HCT116 (cell line): ENCODE data around the gene EFR3B.
"Not testable (repeated sequence)": the region's sequence is repeated elsewhere in the genome, so short reads cannot be mapped to it uniquely, and the experiment has no call there.

Experiments used
- CEBPB ChIP-seq: IDR thresholded peaks from 2 replicates; pipeline ENCODE4 v1.6.1; 2012; ENCODE audit warnings: low read depth
- EZH2 ChIP-seq: fragments of 200-600 bp; sonication (generic); IDR thresholded peaks from 2 replicates; pipeline ENCODE4 v1.6.1; 2017; ENCODE audit warnings: antibody characterized with exemption, mixed run types
- POLR2A ChIP-seq: IDR thresholded peaks from 2 replicates; pipeline ENCODE4 v1.7.0; 2011; ENCODE audit warnings: borderline replicate concordance; ENCODE audit not compliant: insufficient read depth, insufficient read length; ENCODE audit errors: extremely low read depth
- RAD21 ChIP-seq: IDR thresholded peaks from 2 replicates; pipeline ENCODE4 v1.6.1; 2012; ENCODE audit warnings: low read depth, mild to moderate bottlenecking
- ZFX ChIP-seq: fragments of 450-650 bp; IDR thresholded peaks from 2 replicates; pipeline ENCODE4 v1.6.1; 2017
- TF ChIP-seq, protein P1 (sequence below), 3 experiments: fragments of 200-600 bp in 1 of 3; sonication (generic) in 1 of 3; IDR thresholded peaks in 2 of 3; conservative IDR thresholded peaks in 1 of 3; 2 replicates each; pipeline ENCODE4 v1.5.1; 2012 to 2017; ENCODE audit warnings: low read depth in 2 of 3, low read length in 2 of 3, antibody characterized with exemption in 1 of 3, borderline replicate concordance in 1 of 3, control low read depth in 1 of 3, mild to moderate bottlenecking in 1 of 3, mixed read lengths in 1 of 3, mixed run types in 1 of 3, moderate library complexity in 1 of 3; ENCODE audit not compliant: insufficient read depth in 1 of 3

DNA sequence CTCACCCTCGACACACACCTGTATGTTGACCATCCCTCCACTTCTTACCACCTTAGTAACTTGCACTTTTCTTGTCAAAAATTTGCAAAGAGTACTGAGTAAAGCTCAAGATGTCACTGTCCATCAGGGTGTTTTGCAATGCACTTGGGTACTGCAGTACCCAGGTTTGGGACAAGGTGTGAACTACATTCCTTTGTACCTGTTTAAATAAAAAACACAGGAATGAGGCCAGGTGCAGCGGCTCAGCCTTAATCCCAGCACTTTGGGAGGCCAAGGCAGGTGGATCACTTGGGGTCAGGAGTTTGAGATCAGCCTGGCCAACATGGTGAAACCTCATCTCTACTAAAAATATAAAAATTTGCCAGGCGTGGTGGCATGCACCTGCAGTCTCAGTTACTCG is 98.7 kb downstream of the EFR3B start:
- not testable (repeated sequence) for TF ChIP-seq POLR2A, EZH2, RAD21, CEBPB, ZFX
- TF ChIP-seq, protein P1, sequence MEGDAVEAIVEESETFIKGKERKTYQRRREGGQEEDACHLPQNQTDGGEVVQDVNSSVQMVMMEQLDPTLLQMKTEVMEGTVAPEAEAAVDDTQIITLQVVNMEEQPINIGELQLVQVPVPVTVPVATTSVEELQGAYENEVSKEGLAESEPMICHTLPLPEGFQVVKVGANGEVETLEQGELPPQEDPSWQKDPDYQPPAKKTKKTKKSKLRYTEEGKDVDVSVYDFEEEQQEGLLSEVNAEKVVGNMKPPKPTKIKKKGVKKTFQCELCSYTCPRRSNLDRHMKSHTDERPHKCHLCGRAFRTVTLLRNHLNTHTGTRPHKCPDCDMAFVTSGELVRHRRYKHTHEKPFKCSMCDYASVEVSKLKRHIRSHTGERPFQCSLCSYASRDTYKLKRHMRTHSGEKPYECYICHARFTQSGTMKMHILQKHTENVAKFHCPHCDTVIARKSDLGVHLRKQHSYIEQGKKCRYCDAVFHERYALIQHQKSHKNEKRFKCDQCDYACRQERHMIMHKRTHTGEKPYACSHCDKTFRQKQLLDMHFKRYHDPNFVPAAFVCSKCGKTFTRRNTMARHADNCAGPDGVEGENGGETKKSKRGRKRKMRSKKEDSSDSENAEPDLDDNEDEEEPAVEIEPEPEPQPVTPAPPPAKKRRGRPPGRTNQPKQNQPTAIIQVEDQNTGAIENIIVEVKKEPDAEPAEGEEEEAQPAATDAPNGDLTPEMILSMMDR (IDR thresholded peaks at IDR 0.05 in 2 of 3, conservative IDR thresholded peaks at IDR 0.05 in 1 of 3; ENCODE audit: borderline replicate concordance in 1 of 3, insufficient read depth in 1 of 3, low read depth in 2 of 3, low read length in 2 of 3), result not testable (repeated sequence)
